Upper lobe of right lung (tissue), 1 donor: ENCODE data around the gene EHD4. TPM values are rescaled to one million over a fixed set of nuclear protein-coding genes. Genes with fewer than 3 reads are reported as not detected.

ENCODE experiments used
- ATAC-seq: fragments of 200-7000 bp; cut with Tn5 transposase; one replicate; pipeline ENCODE4 v1.9.1; 2020; ENCODE audit warnings: mild to moderate bottlenecking, moderate library complexity
- DNase-seq: peaks from one replicate; pipeline ENCODE4 v3.0.0-alpha.2; 2020
- H3K27ac ChIP-seq: fragments of 200-600 bp; one replicate; pipeline ENCODE4 v1.8.0; 2022
- H3K27me3 ChIP-seq: fragments of 200-600 bp; one replicate; pipeline ENCODE4 v1.8.0; 2022; ENCODE audit warnings: mild to moderate bottlenecking
- H3K36me3 ChIP-seq: fragments of 200-600 bp; one replicate; pipeline ENCODE4 v1.8.0; 2022
- H3K4me1 ChIP-seq: fragments of 200-600 bp; one replicate; pipeline ENCODE4 v1.8.0; 2022
- H3K4me3 ChIP-seq: fragments of 200-600 bp; one replicate; pipeline ENCODE4 v1.8.0; 2022; ENCODE audit warnings: mild to moderate bottlenecking
- H3K9me3 ChIP-seq: fragments of 200-600 bp; one replicate; pipeline ENCODE4 v1.8.0; 2022
- CTCF ChIP-seq: fragments of 200-600 bp; IDR thresholded peaks from one replicate; pipeline ENCODE4 v1.8.0; 2022; ENCODE audit warnings: antibody characterized with exemption
- intact Hi-C: fragments of 100-400 bp; cut with DNase I; formaldehyde crosslinking; loops from one replicate; pipeline ENCODE4 v1.11.0; 2022
- total RNA-seq: library from RNA; stranded (reverse); fragmentation: NEBNext Ultra II Directional; extraction: Animal tissue kit (Norgen Biotek cat#: 25700); gene quantifications from one replicate; pipeline ENCODE4 v1.2.1, GENCODE V29; 2021
- donor health status: DM: no; HTN: yes; CAD: no; lungs with severe emphysema.

Gene EHD4
- total RNA-seq, 1 donor from 2014 or later = 39.5 TPM

GRCh38 chr15:41858756-41859155 lies 113.6 kb downstream of the EHD4 start:
- ATAC-seq (no peak), DNase-seq (no peak)
- H3K27ac ChIP-seq = no peak overlapping the region
- TF ChIP-seq CTCF = no peak
- no peak overlapping the region for H3K4me3 ChIP-seq
- H3K36me3 ChIP-seq = no peaks in the 10 kb centered on the region
- no peaks in the 10 kb centered on the region for H3K9me3 ChIP-seq
- intact Hi-C loops = no loop called here
- no peaks in the 10 kb centered on the region for H3K4me1 ChIP-seq
- H3K27me3 ChIP-seq = no peaks in the 10 kb centered on the region

- no peak for ATAC-seq
- no peaks in the 10 kb centered on the region for H3K9me3 ChIP-seq
- no peak for DNase-seq
- H3K27me3 ChIP-seq = no peaks in the 10 kb centered on the region
- no peak for TF ChIP-seq CTCF
- intact Hi-C loops = no loop called here
- H3K4me1 ChIP-seq = no peaks in the 10 kb centered on the region
- no peak overlapping the region for H3K27ac ChIP-seq
- H3K4me3 ChIP-seq = no peak overlapping the region
- no peaks in the 10 kb centered on the region for H3K36me3 ChIP-seq
Measured at GRCh38 chr15:41857316-41857715, 115.0 kb downstream of the EHD4 start.

GRCh38 chr15:41856716-41857115 lies 115.6 kb downstream of the EHD4 start:
- no peak overlapping the region for H3K4me3 ChIP-seq
- no peaks in the 10 kb centered on the region for H3K4me1 ChIP-seq
- intact Hi-C loops = no loop called here
- ATAC-seq (no peak), DNase-seq (no peak)
- no peaks in the 10 kb centered on the region for H3K27me3 ChIP-seq
- H3K36me3 ChIP-seq = no peaks in the 10 kb centered on the region
- no peak overlapping the region for H3K27ac ChIP-seq
- TF ChIP-seq CTCF = no peak
- H3K9me3 ChIP-seq = no peaks in the 10 kb centered on the region

- no peaks in the 10 kb centered on the region for H3K36me3 ChIP-seq
- DNase-seq = no peak
- no peak for TF ChIP-seq CTCF
- intact Hi-C loops = no loop called here
- no peak overlapping the region for H3K27ac ChIP-seq
- no peaks in the 10 kb centered on the region for H3K9me3 ChIP-seq
- no peak for ATAC-seq
- H3K4me3 ChIP-seq = no peak overlapping the region
- H3K27me3 ChIP-seq = no peaks in the 10 kb centered on the region
- no peaks in the 10 kb centered on the region for H3K4me1 ChIP-seq
Measured at GRCh38 chr15:41856262-41856661, 116.1 kb downstream of the EHD4 start.

- no peak for ATAC-seq
- no peak overlapping the region for H3K27ac ChIP-seq
- intact Hi-C loops = no loop called here
- DNase-seq = no peak
- H3K9me3 ChIP-seq = no peaks in the 10 kb centered on the region
- no peak overlapping the region for H3K4me3 ChIP-seq
- no peaks in the 10 kb centered on the region for H3K4me1 ChIP-seq
- no peaks in the 10 kb centered on the region for H3K36me3 ChIP-seq
- no peak for TF ChIP-seq CTCF
- H3K27me3 ChIP-seq = no peaks in the 10 kb centered on the region
Measured at GRCh38 chr15:41855261-41855961, 116.9 kb downstream of the EHD4 start.

GRCh38 chr15:41854443-41854842 lies 117.9 kb downstream of the EHD4 start:
- TF ChIP-seq CTCF = no peak
- Histone ChIP-seq H3K9me3 (no peaks in the 10 kb centered on the region), H3K27ac (no peak overlapping the region), H3K36me3 (no peaks in the 10 kb centered on the region), H3K4me1 (no peaks in the 10 kb centered on the region), H3K4me3 (no peak overlapping the region), H3K27me3 (no peaks in the 10 kb centered on the region)
- intact Hi-C loops = no loop called here
- ATAC-seq = no peak
- DNase-seq = no peak
